RWPE2 (cell line): ENCODE results near the gene HESX1.

Source experiments
- ATAC-seq: fragments of 200-7000 bp; cut with Tn5 transposase; 3 replicates; pipeline ENCODE4 v1.9.1; 2021; ENCODE audit warnings: low read depth
- DNase-seq: peaks from one replicate; pipeline ENCODE4 v3.0.0-alpha.2; 2020; ENCODE audit warnings: low spot score
- H3K27ac ChIP-seq: fragments of 450-650 bp; 2 replicates; pipeline ENCODE4 v1.5.1; 2017; ENCODE audit warnings: mild to moderate bottlenecking; ENCODE audit not compliant: poor library complexity, severe bottlenecking
- H3K27me3 ChIP-seq: fragments of 250-450 bp; sonication (Bioruptor Pico); 2 replicates; pipeline ENCODE4 v1.5.1; 2021; ENCODE audit warnings: mild to moderate bottlenecking, moderate library complexity; ENCODE audit not compliant: insufficient read depth, poor library complexity, severe bottlenecking
- H3K36me3 ChIP-seq: fragments of 250-450 bp; sonication (Bioruptor Pico); 2 replicates; pipeline ENCODE4 v1.5.1; 2020; ENCODE audit warnings: low read depth, mild to moderate bottlenecking, moderate library complexity
- H3K4me1 ChIP-seq: fragments of 250-450 bp; sonication (Bioruptor Pico); 2 replicates; pipeline ENCODE4 v1.5.1; 2021; ENCODE audit warnings: mild to moderate bottlenecking, moderate library complexity; ENCODE audit not compliant: insufficient read depth, poor library complexity, severe bottlenecking
- H3K4me3 ChIP-seq: fragments of 250-450 bp; sonication (Bioruptor Pico); 2 replicates; pipeline ENCODE4 v1.5.1; 2021; ENCODE audit warnings: mild to moderate bottlenecking, moderate library complexity; ENCODE audit not compliant: severe bottlenecking
- H3K9me3 ChIP-seq: fragments of 250-450 bp; sonication (Bioruptor Pico); 2 replicates; pipeline ENCODE4 v1.5.1; 2021; ENCODE audit warnings: mild to moderate bottlenecking, moderate library complexity; ENCODE audit not compliant: severe bottlenecking
- TF ChIP-seq, protein P1 (sequence below): fragments of 450-650 bp; IDR thresholded peaks from one replicate; pipeline ENCODE4 v1.5.1; 2017; ENCODE audit warnings: mild to moderate bottlenecking, moderate library complexity; ENCODE audit not compliant: poor library complexity, severe bottlenecking

Gene HESX1

DNA sequence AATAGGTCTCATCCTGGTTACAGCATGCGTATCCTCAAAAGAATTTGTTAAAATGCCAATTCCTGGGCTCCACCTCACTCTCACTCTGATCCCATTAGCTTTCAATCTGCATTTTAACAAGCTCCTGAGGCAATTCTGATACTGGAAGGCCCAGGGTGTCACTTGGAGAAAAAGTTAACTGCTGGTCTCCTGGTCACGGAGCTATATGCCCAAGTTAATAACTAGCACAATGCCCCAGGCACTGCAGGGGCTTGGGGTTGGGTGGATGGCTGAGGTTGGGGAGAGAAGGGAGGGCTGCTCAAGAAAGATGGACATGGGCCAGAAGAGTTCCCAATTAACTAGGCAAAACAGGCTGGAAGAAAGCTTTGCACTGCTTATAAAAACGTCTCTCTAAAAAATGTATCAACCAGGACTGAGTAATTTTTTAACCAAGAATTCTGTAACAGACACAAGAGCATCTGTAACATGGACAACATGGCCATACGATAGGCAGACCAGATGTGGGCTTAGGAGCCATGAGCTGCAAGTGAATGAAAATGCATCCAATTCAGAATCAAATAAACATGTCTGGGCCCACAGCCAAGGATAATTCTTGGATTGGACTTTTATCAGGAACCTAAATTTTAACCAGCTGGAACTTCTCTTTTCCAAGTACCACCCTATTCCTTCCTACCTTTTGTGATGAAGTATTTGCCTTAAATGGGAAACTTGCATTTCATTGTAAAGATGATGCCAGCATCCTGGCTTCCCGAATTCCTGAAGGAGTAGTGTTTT lies 38.8 kb downstream of the HESX1 start:
- H3K36me3 ChIP-seq = no peaks in the 10 kb centered on the region
- no peaks in the 10 kb centered on the region for H3K4me1 ChIP-seq
- no peaks in the 10 kb centered on the region for H3K9me3 ChIP-seq
- H3K4me3 ChIP-seq = no peak overlapping the region
- H3K27me3 ChIP-seq = no peaks in the 10 kb centered on the region
- ATAC-seq (no peak), DNase-seq (no peak)
- TF ChIP-seq, protein P1, sequence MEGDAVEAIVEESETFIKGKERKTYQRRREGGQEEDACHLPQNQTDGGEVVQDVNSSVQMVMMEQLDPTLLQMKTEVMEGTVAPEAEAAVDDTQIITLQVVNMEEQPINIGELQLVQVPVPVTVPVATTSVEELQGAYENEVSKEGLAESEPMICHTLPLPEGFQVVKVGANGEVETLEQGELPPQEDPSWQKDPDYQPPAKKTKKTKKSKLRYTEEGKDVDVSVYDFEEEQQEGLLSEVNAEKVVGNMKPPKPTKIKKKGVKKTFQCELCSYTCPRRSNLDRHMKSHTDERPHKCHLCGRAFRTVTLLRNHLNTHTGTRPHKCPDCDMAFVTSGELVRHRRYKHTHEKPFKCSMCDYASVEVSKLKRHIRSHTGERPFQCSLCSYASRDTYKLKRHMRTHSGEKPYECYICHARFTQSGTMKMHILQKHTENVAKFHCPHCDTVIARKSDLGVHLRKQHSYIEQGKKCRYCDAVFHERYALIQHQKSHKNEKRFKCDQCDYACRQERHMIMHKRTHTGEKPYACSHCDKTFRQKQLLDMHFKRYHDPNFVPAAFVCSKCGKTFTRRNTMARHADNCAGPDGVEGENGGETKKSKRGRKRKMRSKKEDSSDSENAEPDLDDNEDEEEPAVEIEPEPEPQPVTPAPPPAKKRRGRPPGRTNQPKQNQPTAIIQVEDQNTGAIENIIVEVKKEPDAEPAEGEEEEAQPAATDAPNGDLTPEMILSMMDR = no peak
- no peak overlapping the region for H3K27ac ChIP-seq

DNA sequence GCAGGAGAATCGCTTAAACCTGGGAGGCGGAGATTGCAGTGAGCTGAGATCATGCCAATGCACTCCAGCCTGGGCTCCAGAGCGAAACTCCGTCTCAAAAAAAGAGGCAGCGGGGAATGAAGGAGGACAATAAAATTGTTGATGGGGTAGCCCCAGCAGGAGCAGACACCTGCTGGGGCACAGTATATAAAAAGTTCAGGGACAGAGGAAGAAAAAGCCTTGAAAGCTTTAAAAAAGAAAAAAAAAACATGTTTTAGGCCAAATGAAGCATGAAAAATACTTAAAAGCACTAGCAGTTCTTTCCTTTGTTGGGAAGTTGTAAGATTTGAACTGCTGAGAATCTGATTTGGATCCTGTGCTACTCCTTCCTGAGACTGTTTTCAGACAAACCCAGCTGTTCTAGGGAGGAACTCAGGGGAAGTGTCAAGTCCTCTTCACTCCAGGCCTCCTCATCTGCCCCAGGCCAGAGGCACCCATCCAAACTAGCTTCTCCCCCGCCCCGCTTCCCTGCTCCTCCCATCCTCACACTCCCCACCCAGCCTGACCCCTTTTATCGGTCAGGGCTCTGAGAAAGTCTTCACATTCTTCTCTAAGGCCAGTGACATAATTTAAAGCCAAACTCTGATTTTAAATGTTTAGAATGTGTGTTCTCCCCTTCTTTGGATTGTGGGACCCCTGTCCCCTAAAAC lies 39.6 kb downstream of the HESX1 start:
- no peak overlapping the region for H3K4me3 ChIP-seq

GRCh38 chr3:57158813-57159738 lies 40.7 kb downstream of the HESX1 start:
- no peak overlapping the region for H3K27ac ChIP-seq
- H3K36me3 ChIP-seq = no peaks in the 10 kb centered on the region
- TF ChIP-seq, protein P1 = no peak
- H3K9me3 ChIP-seq = no peaks in the 10 kb centered on the region
- ATAC-seq (no peak), DNase-seq (no peak)
- H3K27me3 ChIP-seq = no peaks in the 10 kb centered on the region
- no peaks in the 10 kb centered on the region for H3K4me1 ChIP-seq
- H3K4me3 ChIP-seq = no peak overlapping the region

More for the DNA sequence above, 39.6 kb downstream of the HESX1 start:
- H3K4me1 ChIP-seq = no peaks in the 10 kb centered on the region
- no peak for DNase-seq
- no peaks in the 10 kb centered on the region for H3K9me3 ChIP-seq
- no peaks in the 10 kb centered on the region for H3K27me3 ChIP-seq
- H3K27ac ChIP-seq = no peak overlapping the region
- H3K36me3 ChIP-seq = no peaks in the 10 kb centered on the region
- ATAC-seq = no peak
- TF ChIP-seq, protein P1 = no peak

- Histone ChIP-seq H3K4me3 (no peak overlapping the region), H3K4me1 (no peaks in the 10 kb centered on the region), H3K27me3 (no peaks in the 10 kb centered on the region), H3K27ac (no peak overlapping the region), H3K36me3 (no peaks in the 10 kb centered on the region), H3K9me3 (no peaks in the 10 kb centered on the region)
- no peak for ATAC-seq
- TF ChIP-seq, protein P1 = no peak
- DNase-seq = no peak
These were observed 41.5 kb downstream of the HESX1 start for GRCh38 chr3:57158325-57158724.
